ENCODE measurements around the gene FLT3.

DNA sequence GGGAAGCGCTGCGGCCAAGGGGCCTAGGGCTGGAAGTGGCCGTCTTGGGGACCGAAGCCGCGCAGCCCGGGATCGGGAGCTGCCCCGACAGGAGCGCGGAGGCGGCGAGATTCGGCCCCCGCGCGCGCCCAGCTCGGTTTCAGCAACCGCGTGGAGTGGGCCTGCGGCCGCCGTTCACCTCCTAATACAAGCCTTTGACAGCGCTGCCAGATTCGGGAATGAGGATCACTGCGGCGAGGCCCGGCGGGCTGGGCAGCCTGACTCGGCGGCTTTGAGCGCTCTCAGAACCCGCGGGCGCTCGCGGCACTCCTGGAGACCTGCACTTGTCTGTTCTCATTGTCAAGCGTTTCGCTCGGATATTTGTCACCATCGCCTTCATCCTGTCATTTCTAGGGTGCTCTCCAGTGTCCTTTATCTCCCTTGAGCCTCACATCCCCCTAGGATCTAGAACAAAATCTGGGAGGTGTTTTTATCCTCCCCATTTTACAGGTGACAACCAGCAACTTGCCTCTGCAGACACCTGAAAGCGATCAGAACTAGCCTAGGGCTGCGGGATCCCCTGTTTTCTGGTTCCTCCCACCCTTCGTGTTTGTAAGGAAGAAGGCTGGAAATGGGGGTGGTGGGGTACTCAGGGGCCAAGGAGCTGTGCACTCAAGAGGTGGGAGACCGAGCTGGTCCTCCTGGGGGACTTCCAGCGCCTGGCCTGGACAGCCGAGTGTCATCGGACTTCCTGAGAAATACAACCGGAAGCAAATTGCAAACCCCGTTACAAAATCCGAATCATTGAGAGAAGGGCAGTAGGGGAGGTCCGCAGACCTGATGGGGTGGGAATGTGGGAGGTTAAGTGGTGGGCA is 129.8 kb downstream of the FLT3 start:
- no peak for TF ChIP-seq CAMTA2 (CRISPR knock-in tag; IDR thresholded peaks at IDR 0.05; ENCODE audit: borderline replicate concordance)
- TF ChIP-seq ZNF776 (CRISPR knock-in tag; IDR thresholded peaks at IDR 0.05): no peak
- no peak for TF ChIP-seq MXD4 (CRISPR knock-in tag; IDR thresholded peaks at IDR 0.05)
- TF ChIP-seq, protein P1, sequence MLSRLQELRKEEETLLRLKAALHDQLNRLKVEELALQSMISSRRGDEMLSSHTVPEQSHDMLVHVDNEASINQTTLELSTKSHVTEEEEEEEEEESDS (CRISPR knock-in tag; IDR thresholded peaks at IDR 0.05; ENCODE audit: borderline replicate concordance): no peak
- TF ChIP-seq YEATS2 (CRISPR knock-in tag; IDR thresholded peaks at IDR 0.05; ENCODE audit: borderline replicate concordance): no peak
